ENCODE results near the gene EHBP1. TPM values are rescaled to one million over a fixed set of nuclear protein-coding genes. Genes with fewer than 3 reads are reported as not detected.
"Not testable (repeated sequence)": the region's sequence is repeated elsewhere in the genome, so short reads cannot be mapped to it uniquely, and the experiment has no call there.

EHBP1 gene
- polyA plus RNA-seq, 1 of the 3 experiments (the other 2 are of a cell fraction): 62.7 TPM

DNA sequence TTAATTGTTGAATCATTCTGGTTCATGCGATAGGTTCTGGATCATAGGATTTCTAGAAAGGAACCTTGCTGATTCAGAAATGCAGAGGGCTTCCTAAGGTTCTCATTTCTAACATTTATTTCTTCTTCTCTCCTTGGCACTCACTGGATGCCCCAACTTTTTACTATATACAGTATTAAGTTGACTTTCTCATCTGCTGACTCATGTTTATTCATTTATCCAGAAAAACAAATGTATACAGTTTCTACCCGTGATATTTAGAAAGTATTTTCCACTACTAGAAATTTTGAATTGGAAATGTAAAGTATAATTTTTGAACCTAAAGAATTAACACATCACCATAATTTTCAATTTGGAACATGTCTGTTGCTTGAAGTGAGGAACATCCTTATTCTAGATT, 312.9 kb downstream of the EHBP1 start:
- no peak overlapping the region for H3K27ac ChIP-seq (ENCODE audit: low read depth in 2 of 2, low read length in 1 of 2)
- H3K4me3 ChIP-seq (ENCODE audit: low read depth in 2 of 2, low read length in 1 of 2): no peak overlapping the region
- no peaks in the 10 kb centered on the region for H4K20me1 ChIP-seq (ENCODE audit: insufficient read depth)
- H3K36me3 ChIP-seq (replicated peaks in 1 of 2; ENCODE audit: control insufficient read depth in 1 of 2, insufficient read depth in 2 of 2, low read length in 1 of 2): peaks cover 14 to 26% of the 10 kb centered on the region in 2 experiments
- no peak overlapping the region for H3K4me2 ChIP-seq
- CTCF ChIA-PET: no interaction called here
- no peaks in the 10 kb centered on the region for H3K4me1 ChIP-seq (ENCODE audit: control insufficient read depth in 1 of 2, insufficient read depth in 2 of 2, low read depth in 1 of 2, low read length in 1 of 2)
- TF ChIP-seq RFX5 (IDR thresholded peaks at IDR 0.05; ENCODE audit: low read length) (no peak), YY1 (IDR thresholded peaks at IDR 0.05; ENCODE audit: low read depth) (no peak), MEF2A (IDR thresholded peaks at IDR 0.05; ENCODE audit: borderline replicate concordance, low read depth) (no peak), FOXM1 (IDR thresholded peaks at IDR 0.05; ENCODE audit: low read depth) (no peak)
- POLR2A ChIA-PET: no interaction called here
- no peaks in the 10 kb centered on the region for H3K79me2 ChIP-seq (ENCODE audit: insufficient read depth)
- no peaks in the 10 kb centered on the region for H3K9me3 ChIP-seq
- no peak overlapping the region for H2AFZ ChIP-seq (ENCODE audit: low read depth)
- WGBS (ENCODE audit: low lambda C conversion rate): 91% methylated on average over 2 of the region's 2 CpGs
- no peak overlapping the region for H3K9ac ChIP-seq
- DNase-seq: no peak
- H3K9me2 ChIP-seq: no peaks in the 10 kb centered on the region
- no peaks in the 10 kb centered on the region for H3K27me3 ChIP-seq (ENCODE audit: insufficient read depth)
- peaks cover 15% of the 10 kb centered on the region for H3F3A ChIP-seq (replicated peaks; ENCODE audit: insufficient read depth)

DNA sequence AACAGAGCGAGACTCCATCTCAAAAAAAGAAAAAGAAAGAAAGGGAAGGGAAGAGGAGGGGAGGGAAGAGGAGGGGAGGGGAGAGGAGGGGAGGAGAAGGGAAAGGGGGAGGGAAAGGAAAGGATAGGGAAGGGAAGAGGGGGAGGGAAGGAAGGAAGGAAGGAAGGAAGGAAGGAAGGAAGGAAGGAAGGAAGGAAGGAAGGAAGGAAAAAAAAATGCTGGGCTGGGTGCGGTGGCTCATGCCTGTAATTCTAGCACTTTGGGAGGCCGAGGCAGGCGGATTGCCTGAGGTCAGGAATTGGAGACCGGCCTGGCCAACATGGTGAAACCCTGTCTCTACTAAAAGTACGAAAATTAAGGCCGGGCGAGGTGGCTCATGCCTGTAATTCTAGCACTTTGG, 314.2 kb downstream of the EHBP1 start:
- POLR2A ChIA-PET; H3K4me3 ChIP-seq (ENCODE audit: low read depth in 2 of 2, low read length in 1 of 2); H3K9me2 ChIP-seq; DNase-seq; H4K20me1 ChIP-seq (ENCODE audit: insufficient read depth); H3K79me2 ChIP-seq (ENCODE audit: insufficient read depth); H3K9me3 ChIP-seq; H3K27me3 ChIP-seq (ENCODE audit: insufficient read depth); H3K9ac ChIP-seq; H3K4me1 ChIP-seq (ENCODE audit: control insufficient read depth in 1 of 2, insufficient read depth in 2 of 2, low read depth in 1 of 2, low read length in 1 of 2); H3K4me2 ChIP-seq; CTCF ChIA-PET; H3K27ac ChIP-seq (ENCODE audit: low read depth in 2 of 2, low read length in 1 of 2); H2AFZ ChIP-seq (ENCODE audit: low read depth): not testable (repeated sequence)
- Histone ChIP-seq H3F3A (replicated peaks; ENCODE audit: insufficient read depth) (peaks cover 12% of the 10 kb centered on the region), H3K36me3 (replicated peaks in 1 of 2; ENCODE audit: control insufficient read depth in 1 of 2, insufficient read depth in 2 of 2, low read length in 1 of 2) (peaks cover 7 to 23% of the 10 kb centered on the region in 2 experiments)
- WGBS (ENCODE audit: low lambda C conversion rate): 97% methylated on average over 8 of the region's 8 CpGs

DNA sequence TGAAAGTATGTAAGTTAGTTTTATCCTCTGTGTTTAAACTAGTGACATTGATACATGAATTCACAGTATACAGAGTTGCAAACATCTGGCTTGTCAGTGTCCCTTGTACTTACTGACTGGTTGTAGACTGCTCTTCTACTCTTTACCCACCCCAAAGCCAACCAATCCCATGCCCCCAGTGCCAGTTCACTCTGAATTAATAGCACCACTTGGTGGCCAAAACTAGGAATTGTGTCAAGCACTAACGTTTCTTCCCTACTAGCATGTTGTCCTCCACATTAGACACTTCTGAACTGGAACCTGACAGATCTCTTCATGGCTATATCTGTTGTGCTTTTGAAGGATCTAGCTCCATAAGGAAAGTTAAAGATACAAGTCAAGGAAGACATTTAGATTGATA, 317.9 kb downstream of the EHBP1 start:
- no peaks in the 10 kb centered on the region for H3K4me1 ChIP-seq (ENCODE audit: control insufficient read depth in 1 of 2, insufficient read depth in 2 of 2, low read depth in 1 of 2, low read length in 1 of 2)
- H4K20me1 ChIP-seq (ENCODE audit: insufficient read depth): no peaks in the 10 kb centered on the region
- H2AFZ ChIP-seq (ENCODE audit: low read depth): no peak overlapping the region
- H3K9me2 ChIP-seq: no peaks in the 10 kb centered on the region
- DNase-seq: peak; percentile 41
- peaks cover 0 to 6% of the 10 kb centered on the region in 2 experiments for H3K36me3 ChIP-seq (replicated peaks in 1 of 2; ENCODE audit: control insufficient read depth in 1 of 2, insufficient read depth in 2 of 2, low read length in 1 of 2)
- no peak overlapping the region for H3K9ac ChIP-seq
- H3F3A ChIP-seq (replicated peaks; ENCODE audit: insufficient read depth): peaks cover 3% of the 10 kb centered on the region
- no peaks in the 10 kb centered on the region for H3K27me3 ChIP-seq (ENCODE audit: insufficient read depth)
- no peak overlapping the region for H3K4me3 ChIP-seq (ENCODE audit: low read depth in 2 of 2, low read length in 1 of 2)
- no peaks in the 10 kb centered on the region for H3K9me3 ChIP-seq
- POLR2A ChIA-PET: no interaction called here
- H3K4me2 ChIP-seq: no peak overlapping the region
- 0% methylated on average over 1 of the region's 1 CpG for WGBS (ENCODE audit: low lambda C conversion rate)
- CTCF ChIA-PET: interaction anchor here (0.6 to 1.4 kb wide), 5 partner anchors 10 to 566 kb away, joined by 3 to 5 read pairs (median 3); no protein-coding TSS in a partner anchor
- no peak overlapping the region for H3K27ac ChIP-seq (ENCODE audit: low read depth in 2 of 2, low read length in 1 of 2)
- H3K79me2 ChIP-seq (ENCODE audit: insufficient read depth): no peaks in the 10 kb centered on the region
- TF ChIP-seq ELF1 (IDR thresholded peaks at IDR 0.05): no peak
- TF ChIP-seq, protein P1, sequence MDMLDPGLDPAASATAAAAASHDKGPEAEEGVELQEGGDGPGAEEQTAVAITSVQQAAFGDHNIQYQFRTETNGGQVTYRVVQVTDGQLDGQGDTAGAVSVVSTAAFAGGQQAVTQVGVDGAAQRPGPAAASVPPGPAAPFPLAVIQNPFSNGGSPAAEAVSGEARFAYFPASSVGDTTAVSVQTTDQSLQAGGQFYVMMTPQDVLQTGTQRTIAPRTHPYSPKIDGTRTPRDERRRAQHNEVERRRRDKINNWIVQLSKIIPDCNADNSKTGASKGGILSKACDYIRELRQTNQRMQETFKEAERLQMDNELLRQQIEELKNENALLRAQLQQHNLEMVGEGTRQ (IDR thresholded peaks at IDR 0.05; ENCODE audit: borderline replicate concordance, low read depth, low read length): no peak
- TF ChIP-seq TCF12 (IDR thresholded peaks at IDR 0.05): no peak
- no peak for TF ChIP-seq JUND (IDR thresholded peaks at IDR 0.05)
- no peak for TF ChIP-seq GABPA (IDR thresholded peaks at IDR 0.05; ENCODE audit: low read depth)
- no peak for TF ChIP-seq TEAD4 (IDR thresholded peaks at IDR 0.05; ENCODE audit: borderline replicate concordance, insufficient read depth)
- TF ChIP-seq, protein P2, sequence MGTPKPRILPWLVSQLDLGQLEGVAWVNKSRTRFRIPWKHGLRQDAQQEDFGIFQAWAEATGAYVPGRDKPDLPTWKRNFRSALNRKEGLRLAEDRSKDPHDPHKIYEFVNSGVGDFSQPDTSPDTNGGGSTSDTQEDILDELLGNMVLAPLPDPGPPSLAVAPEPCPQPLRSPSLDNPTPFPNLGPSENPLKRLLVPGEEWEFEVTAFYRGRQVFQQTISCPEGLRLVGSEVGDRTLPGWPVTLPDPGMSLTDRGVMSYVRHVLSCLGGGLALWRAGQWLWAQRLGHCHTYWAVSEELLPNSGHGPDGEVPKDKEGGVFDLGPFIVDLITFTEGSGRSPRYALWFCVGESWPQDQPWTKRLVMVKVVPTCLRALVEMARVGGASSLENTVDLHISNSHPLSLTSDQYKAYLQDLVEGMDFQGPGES (IDR thresholded peaks at IDR 0.05; ENCODE audit: low read depth, low read length): no peak
- TF ChIP-seq RFX5 (IDR thresholded peaks at IDR 0.05; ENCODE audit: low read length): no peak
- TF ChIP-seq, protein P3, sequence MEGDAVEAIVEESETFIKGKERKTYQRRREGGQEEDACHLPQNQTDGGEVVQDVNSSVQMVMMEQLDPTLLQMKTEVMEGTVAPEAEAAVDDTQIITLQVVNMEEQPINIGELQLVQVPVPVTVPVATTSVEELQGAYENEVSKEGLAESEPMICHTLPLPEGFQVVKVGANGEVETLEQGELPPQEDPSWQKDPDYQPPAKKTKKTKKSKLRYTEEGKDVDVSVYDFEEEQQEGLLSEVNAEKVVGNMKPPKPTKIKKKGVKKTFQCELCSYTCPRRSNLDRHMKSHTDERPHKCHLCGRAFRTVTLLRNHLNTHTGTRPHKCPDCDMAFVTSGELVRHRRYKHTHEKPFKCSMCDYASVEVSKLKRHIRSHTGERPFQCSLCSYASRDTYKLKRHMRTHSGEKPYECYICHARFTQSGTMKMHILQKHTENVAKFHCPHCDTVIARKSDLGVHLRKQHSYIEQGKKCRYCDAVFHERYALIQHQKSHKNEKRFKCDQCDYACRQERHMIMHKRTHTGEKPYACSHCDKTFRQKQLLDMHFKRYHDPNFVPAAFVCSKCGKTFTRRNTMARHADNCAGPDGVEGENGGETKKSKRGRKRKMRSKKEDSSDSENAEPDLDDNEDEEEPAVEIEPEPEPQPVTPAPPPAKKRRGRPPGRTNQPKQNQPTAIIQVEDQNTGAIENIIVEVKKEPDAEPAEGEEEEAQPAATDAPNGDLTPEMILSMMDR (IDR thresholded peaks at IDR 0.05): peak; percentile 60
- no peak for TF ChIP-seq NFIC (IDR thresholded peaks at IDR 0.05; ENCODE audit: borderline replicate concordance)
- no peak for TF ChIP-seq MEF2A (IDR thresholded peaks at IDR 0.05; ENCODE audit: borderline replicate concordance, low read depth)
- no peak for TF ChIP-seq FOXJ3 (CRISPR knock-in tag; IDR thresholded peaks at IDR 0.05)
- no peak for TF ChIP-seq CHD2 (IDR thresholded peaks at IDR 0.05; ENCODE audit: low read length, partially characterized antibody)
- TF ChIP-seq RAD21 (IDR thresholded peaks at IDR 0.05; ENCODE audit: low read length): peak; percentile 66
- no peak for TF ChIP-seq SIN3A (IDR thresholded peaks at IDR 0.05; ENCODE audit: borderline replicate concordance, low read depth, low read length)
- no peak for TF ChIP-seq FOXM1 (IDR thresholded peaks at IDR 0.05; ENCODE audit: low read depth)
- no peak for TF ChIP-seq NRF1 (IDR thresholded peaks at IDR 0.05; ENCODE audit: low read depth, low read length)
- peak; percentile 48 for TF ChIP-seq SMC3 (IDR thresholded peaks at IDR 0.05; ENCODE audit: low read depth, low read length)
- no peak for TF ChIP-seq POLR2AphosphoS5 (IDR thresholded peaks at IDR 0.05; ENCODE audit: low read depth, low read length)
- no peak for TF ChIP-seq RXRA (IDR thresholded peaks at IDR 0.05; ENCODE audit: borderline replicate concordance, low read depth)
